Measurements from ENCODE around the gene OTOP3.

Gene OTOP3

DNA sequence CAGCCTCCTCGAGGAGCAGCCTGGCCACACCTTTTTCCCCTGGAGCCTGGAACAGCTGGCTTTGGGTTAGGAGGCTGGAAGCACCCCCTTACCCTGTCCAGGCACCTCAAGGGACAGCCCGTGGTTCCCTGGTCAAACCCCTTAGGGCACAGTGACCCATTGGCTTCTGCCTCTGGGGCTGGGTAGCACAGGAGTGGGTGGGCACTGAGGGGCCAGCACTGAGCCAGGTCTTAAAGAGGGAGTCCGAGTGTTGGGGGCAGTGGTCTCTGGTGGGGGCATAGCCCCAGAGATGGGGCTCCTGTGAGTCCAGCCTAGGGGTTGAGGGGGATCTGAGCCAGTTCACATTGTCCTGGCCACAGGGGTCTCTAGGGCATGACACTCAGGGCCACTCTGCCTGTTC is 15.4 kb downstream of the OTOP3 start:
- TF ChIP-seq CEBPB (IDR thresholded peaks at IDR 0.05) (no peak), EP300 (IDR thresholded peaks at IDR 0.05; ENCODE audit: borderline replicate concordance) (no peak), ZBTB7A (IDR thresholded peaks at IDR 0.05; ENCODE audit: low read depth) (no peak), TCF12 (IDR thresholded peaks at IDR 0.05; ENCODE audit: low read depth) (no peak), FOXM1 (IDR thresholded peaks at IDR 0.05; ENCODE audit: borderline replicate concordance, low read depth) (no peak)

DNA sequence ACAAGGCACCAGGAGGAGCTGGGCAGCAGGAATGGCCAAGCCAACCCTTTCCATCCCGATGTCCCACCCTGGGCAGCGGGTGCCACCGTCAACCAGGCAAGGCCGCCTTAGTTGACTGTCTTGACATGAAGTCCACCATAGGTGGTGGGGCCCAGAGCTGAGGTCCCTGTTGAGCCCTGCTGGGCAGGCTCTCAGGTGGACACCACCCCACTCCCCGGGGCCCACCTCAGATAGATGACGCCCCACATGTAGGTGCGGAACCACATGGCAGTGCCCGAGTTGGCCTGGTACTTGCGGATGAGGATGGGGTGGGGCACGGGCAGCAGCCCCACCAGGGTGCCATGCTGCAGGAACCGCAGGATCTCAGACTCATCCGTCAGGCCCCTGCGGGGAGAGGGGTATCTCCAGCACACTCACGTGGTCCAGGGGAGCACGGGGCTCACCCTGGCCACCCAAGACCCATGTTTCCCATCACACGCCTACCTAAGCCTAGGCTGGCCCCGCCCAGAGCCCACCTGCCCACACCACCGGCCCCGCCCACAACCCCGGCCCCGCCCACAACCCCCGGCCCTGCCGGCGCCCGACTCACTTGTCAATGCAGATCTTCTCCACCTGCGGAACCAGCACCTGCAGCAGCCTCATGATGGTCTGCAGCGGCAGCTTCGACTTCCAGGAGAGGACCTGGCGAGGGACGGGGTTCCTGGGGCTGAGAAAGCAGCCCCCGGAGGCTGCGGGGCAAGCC is 16.2 kb downstream of the OTOP3 start:
- TF ChIP-seq, protein P1, sequence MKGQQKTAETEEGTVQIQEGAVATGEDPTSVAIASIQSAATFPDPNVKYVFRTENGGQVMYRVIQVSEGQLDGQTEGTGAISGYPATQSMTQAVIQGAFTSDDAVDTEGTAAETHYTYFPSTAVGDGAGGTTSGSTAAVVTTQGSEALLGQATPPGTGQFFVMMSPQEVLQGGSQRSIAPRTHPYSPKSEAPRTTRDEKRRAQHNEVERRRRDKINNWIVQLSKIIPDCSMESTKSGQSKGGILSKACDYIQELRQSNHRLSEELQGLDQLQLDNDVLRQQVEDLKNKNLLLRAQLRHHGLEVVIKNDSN (IDR thresholded peaks at IDR 0.05): no peak
- TF ChIP-seq NFIC (IDR thresholded peaks at IDR 0.05) (no peak), EP300 (IDR thresholded peaks at IDR 0.05; ENCODE audit: borderline replicate concordance) (no peak), FOXM1 (IDR thresholded peaks at IDR 0.05; ENCODE audit: borderline replicate concordance, low read depth) (no peak), TCF12 (IDR thresholded peaks at IDR 0.05; ENCODE audit: low read depth) (no peak), TAF1 (IDR thresholded peaks at IDR 0.05; ENCODE audit: low read depth) (no peak), RAD21 (IDR thresholded peaks at IDR 0.05; ENCODE audit: low read depth) (no peak), ZBTB7A (IDR thresholded peaks at IDR 0.05; ENCODE audit: low read depth) (no peak), TEAD4 (IDR thresholded peaks at IDR 0.05) (no peak), CEBPB (IDR thresholded peaks at IDR 0.05) (no peak)
- TF ChIP-seq, protein P2, sequence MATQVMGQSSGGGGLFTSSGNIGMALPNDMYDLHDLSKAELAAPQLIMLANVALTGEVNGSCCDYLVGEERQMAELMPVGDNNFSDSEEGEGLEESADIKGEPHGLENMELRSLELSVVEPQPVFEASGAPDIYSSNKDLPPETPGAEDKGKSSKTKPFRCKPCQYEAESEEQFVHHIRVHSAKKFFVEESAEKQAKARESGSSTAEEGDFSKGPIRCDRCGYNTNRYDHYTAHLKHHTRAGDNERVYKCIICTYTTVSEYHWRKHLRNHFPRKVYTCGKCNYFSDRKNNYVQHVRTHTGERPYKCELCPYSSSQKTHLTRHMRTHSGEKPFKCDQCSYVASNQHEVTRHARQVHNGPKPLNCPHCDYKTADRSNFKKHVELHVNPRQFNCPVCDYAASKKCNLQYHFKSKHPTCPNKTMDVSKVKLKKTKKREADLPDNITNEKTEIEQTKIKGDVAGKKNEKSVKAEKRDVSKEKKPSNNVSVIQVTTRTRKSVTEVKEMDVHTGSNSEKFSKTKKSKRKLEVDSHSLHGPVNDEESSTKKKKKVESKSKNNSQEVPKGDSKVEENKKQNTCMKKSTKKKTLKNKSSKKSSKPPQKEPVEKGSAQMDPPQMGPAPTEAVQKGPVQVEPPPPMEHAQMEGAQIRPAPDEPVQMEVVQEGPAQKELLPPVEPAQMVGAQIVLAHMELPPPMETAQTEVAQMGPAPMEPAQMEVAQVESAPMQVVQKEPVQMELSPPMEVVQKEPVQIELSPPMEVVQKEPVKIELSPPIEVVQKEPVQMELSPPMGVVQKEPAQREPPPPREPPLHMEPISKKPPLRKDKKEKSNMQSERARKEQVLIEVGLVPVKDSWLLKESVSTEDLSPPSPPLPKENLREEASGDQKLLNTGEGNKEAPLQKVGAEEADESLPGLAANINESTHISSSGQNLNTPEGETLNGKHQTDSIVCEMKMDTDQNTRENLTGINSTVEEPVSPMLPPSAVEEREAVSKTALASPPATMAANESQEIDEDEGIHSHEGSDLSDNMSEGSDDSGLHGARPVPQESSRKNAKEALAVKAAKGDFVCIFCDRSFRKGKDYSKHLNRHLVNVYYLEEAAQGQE (IDR thresholded peaks at IDR 0.05; ENCODE audit: low read depth): no peak
- TF ChIP-seq, protein P3, sequence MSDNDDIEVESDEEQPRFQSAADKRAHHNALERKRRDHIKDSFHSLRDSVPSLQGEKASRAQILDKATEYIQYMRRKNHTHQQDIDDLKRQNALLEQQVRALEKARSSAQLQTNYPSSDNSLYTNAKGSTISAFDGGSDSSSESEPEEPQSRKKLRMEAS (IDR thresholded peaks at IDR 0.05): no peak

DNA sequence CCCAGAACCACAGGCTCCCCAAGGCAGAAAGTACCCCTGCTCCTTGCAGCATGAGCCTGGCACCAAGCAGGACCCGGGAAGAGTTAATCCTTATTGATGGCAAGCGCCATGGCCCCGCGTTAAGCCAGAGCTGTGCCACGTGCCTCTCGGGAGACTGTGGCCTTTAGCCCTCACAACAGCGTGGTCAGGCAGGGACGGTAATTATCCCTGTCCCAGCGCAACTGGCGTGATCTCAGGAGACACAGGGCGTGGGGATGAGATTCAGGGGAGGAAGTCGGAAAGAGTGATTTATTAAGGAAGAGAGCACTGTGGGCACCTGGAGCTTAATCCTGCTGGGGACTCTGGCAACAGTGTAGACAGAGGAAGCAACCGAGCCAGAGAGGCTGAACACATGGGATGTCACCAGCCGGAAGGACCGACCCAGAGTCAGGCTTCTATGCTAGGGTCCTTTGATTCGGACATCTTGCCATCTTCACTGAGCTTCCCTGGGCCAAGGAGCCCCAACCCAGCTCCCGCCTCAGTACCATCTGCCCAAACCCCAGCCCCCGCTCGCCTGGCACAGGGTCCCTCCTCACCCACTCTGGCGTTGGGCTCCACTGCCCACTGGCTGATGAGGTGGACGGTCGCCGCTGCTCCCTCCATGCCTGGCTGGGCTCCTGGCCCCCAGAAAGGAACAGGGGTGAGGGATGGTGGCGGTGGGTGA is 16.9 kb downstream of the OTOP3 start:
- no peak for TF ChIP-seq CEBPB (IDR thresholded peaks at IDR 0.05)
- TF ChIP-seq, protein P1 (IDR thresholded peaks at IDR 0.05): no peak

DNA sequence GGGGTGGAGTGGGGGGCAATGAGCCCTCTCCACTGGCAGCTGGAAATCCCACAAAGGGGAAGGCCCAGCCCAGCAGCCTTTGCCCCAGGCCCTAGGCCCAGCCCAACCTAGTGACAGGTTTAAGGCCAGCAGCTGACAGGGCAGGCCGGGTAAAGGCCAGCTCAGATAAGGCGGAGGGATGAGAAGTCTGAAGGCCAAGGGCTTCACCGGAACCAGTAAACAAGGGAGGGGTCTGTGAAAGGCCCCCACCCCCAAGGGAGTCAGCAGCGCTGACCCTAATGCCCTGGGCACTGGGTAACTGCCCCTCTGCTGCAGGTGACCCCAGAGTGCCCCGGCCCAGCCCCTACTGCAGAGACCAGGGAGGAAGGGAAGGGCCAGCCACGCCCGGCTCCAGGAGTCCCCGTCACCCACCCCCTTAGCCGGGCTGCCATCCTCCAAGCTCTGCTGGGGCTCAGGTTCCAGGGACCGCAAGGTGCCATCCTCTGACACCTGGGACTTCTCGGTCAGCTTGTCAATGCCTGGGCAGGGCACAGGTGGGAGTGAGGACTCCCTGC is 17.5 kb downstream of the OTOP3 start:
- TF ChIP-seq FOXM1 (IDR thresholded peaks at IDR 0.05; ENCODE audit: borderline replicate concordance, low read depth) (no peak), ZBTB7A (IDR thresholded peaks at IDR 0.05; ENCODE audit: low read depth) (no peak)

DNA sequence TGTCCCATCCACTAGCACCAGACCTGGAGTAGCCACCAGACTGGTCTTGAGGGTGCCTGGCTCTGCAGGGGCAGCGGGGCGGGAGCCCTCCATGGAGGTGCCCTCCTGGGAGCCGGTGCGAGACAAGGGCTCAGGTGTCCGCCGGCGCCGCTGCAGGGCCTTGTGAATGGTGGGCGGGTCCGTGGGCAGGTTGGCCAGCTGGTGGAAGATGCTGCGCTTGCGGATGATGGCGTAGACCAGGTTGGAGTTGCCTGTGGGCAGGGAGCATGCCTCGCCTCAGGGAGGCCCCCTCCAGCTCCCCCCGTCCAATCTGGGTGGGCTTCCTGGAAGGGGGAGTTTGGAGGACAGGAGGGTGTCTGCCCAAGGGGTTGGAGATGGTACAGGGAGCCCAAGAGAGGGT is 18.4 kb downstream of the OTOP3 start:
- no peak for TF ChIP-seq CEBPB (IDR thresholded peaks at IDR 0.05)
- TF ChIP-seq FOXM1 (IDR thresholded peaks at IDR 0.05; ENCODE audit: borderline replicate concordance, low read depth): no peak
- no peak for TF ChIP-seq RAD21 (IDR thresholded peaks at IDR 0.05; ENCODE audit: low read depth)
- TF ChIP-seq CREB1 (IDR thresholded peaks at IDR 0.05; ENCODE audit: low read depth): no peak
- TF ChIP-seq TAF1 (IDR thresholded peaks at IDR 0.05; ENCODE audit: low read depth): no peak
- no peak for TF ChIP-seq EGR1 (IDR thresholded peaks at IDR 0.05)

DNA sequence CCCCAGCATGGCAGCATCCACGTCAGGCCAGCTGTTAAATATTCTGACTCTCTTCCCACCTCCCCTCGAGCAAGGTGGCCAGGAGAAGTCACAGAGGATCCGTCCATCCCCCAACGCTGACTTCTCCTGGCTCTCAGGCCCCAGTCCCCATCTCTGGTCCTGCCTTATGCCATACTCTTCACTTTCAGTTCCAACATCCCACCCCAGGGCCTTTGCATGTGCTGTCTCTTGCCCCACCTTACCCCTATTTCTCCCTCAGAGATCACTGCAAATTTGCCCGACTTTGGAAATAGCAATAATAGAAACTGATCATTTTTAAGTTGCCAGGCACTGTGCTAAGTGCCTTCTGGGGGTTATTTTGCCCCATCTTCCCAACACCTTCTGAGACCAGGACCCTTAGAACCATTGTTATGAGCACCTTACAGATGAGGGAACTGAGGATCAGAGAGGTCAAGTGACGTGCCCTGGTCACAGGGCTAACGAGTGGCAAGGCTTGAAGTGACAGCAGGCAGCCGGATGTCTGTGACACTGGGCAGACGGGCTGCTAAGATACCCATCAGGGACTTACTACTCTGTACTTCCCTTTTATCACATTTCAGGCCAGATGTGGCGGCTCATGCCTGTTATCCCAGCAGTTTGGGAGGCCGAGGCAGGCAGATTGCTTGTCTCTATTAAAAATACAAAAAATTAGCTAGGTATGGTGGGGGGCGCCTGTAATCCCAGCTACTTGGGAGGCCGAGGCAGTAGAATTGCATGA is 19.1 kb downstream of the OTOP3 start:
- TF ChIP-seq, protein P1 (IDR thresholded peaks at IDR 0.05): no peak
- TF ChIP-seq NFIC (IDR thresholded peaks at IDR 0.05): no peak
- TF ChIP-seq, protein P2 (IDR thresholded peaks at IDR 0.05; ENCODE audit: low read depth): no peak
- TF ChIP-seq EGR1 (IDR thresholded peaks at IDR 0.05): no peak
- no peak for TF ChIP-seq ZBTB7A (IDR thresholded peaks at IDR 0.05; ENCODE audit: low read depth)
- no peak for TF ChIP-seq EP300 (IDR thresholded peaks at IDR 0.05; ENCODE audit: borderline replicate concordance)
- TF ChIP-seq TEAD4 (IDR thresholded peaks at IDR 0.05): no peak
- TF ChIP-seq CREB1 (IDR thresholded peaks at IDR 0.05; ENCODE audit: low read depth): no peak
- no peak for TF ChIP-seq TCF12 (IDR thresholded peaks at IDR 0.05; ENCODE audit: low read depth)
- no peak for TF ChIP-seq CEBPB (IDR thresholded peaks at IDR 0.05)
- no peak for TF ChIP-seq YY1 (IDR thresholded peaks at IDR 0.05; ENCODE audit: low read depth)
- TF ChIP-seq TAF1 (IDR thresholded peaks at IDR 0.05; ENCODE audit: low read depth): no peak
- TF ChIP-seq, protein P3 (IDR thresholded peaks at IDR 0.05): no peak

All from Ishikawa (cell line).